IMR-90 (cell line): ENCODE results near the gene ZNG1A.
"Not testable (repeated sequence)": the region's sequence is repeated elsewhere in the genome, so short reads cannot be mapped to it uniquely, and the experiment has no call there.

Source experiments
- BHLHE40 ChIP-seq: fragments of 150-350 bp; IDR thresholded peaks from 2 replicates; pipeline ENCODE4 v1.6.1; 2016; ENCODE audit warnings: mild to moderate bottlenecking, low read depth, low read length
- CEBPB ChIP-seq: IDR thresholded peaks from 2 replicates; pipeline ENCODE4 v1.6.1; 2012; ENCODE audit warnings: low read depth, low read length, improper control_type of control experiment
- CHD1 ChIP-seq: IDR thresholded peaks from 2 replicates; pipeline ENCODE4 v1.6.1; 2012; ENCODE audit warnings: low read depth, low read length, improper control_type of control experiment
- MAFK ChIP-seq: IDR thresholded peaks from 2 replicates; pipeline ENCODE4 v1.6.1; 2012; ENCODE audit warnings: low read depth, low read length, improper control_type of control experiment
- MAZ ChIP-seq: IDR thresholded peaks from 2 replicates; pipeline ENCODE4 v1.6.1; 2012; ENCODE audit warnings: low read depth, mild to moderate bottlenecking, low read length, improper control_type of control experiment, moderate library complexity, borderline replicate concordance
- MXI1 ChIP-seq: IDR thresholded peaks from 2 replicates; pipeline ENCODE4 v1.6.1; 2012; ENCODE audit warnings: low read depth, mild to moderate bottlenecking, low read length, moderate library complexity, borderline replicate concordance
- POLR2A ChIP-seq: IDR thresholded peaks from 2 replicates; pipeline ENCODE4 v1.6.1; 2012; ENCODE audit warnings: mild to moderate bottlenecking, low read depth, low read length
- RAD21 ChIP-seq: IDR thresholded peaks from 2 replicates; pipeline ENCODE4 v1.6.1; 2012; ENCODE audit warnings: low read length, improper control_type of control experiment
- RCOR1 ChIP-seq: IDR thresholded peaks from 2 replicates; pipeline ENCODE4 v1.6.1; 2012; ENCODE audit warnings: mild to moderate bottlenecking, low read length, improper control_type of control experiment; ENCODE audit not compliant: insufficient replicate concordance
- RFX5 ChIP-seq: IDR thresholded peaks from 2 replicates; pipeline ENCODE4 v1.8.0; 2012; ENCODE audit warnings: low read depth, mild to moderate bottlenecking, low read length, moderate library complexity
- SMC3 ChIP-seq: fragments of 150-350 bp; IDR thresholded peaks from 2 replicates; pipeline ENCODE4 v1.6.1; 2016; ENCODE audit warnings: low read depth, mild to moderate bottlenecking, antibody characterized with exemption, low read length, moderate library complexity
- TF ChIP-seq, protein P1 (sequence below): conservative IDR thresholded peaks from 2 replicates; pipeline ENCODE4 v1.5.1; 2012; ENCODE audit warnings: mild to moderate bottlenecking, low read depth, low read length, improper control_type of control experiment
- TF ChIP-seq, protein P2 (sequence below): fragments of 150-350 bp; IDR thresholded peaks from 2 replicates; pipeline ENCODE4 v1.6.1; 2017; ENCODE audit warnings: mild to moderate bottlenecking, antibody characterized with exemption, low read length, low read depth
- TF ChIP-seq, protein P3 (sequence below): fragments of 150-350 bp; IDR thresholded peaks from 2 replicates; pipeline ENCODE4 v1.6.1; 2016; ENCODE audit warnings: low read depth, mild to moderate bottlenecking, low read length, moderate library complexity, borderline replicate concordance

DNA sequence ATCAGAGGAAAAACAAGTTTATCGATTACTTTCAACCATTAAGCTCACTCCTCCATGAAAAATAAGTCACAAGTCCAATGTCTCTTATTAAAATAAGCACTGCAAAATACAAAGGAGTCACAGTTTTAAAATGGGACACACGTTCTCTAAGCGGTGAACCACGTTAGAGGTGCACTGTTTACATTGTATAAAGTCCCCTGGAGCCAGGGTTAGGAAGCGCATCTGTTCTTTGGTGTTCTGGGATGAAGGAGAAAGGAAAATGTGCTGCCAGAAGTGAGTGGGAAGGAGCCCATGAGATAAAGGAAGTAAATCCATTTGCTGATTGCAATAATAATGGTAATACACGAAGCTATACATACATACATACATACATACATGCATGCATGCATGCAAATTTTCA lies 91.0 kb downstream of the ZNG1A start:
- TF ChIP-seq SMC3, BHLHE40, RFX5, MAFK, CHD1, CEBPB, POLR2A, MAZ, RCOR1, RAD21, MXI1: not testable (repeated sequence)
- TF ChIP-seq, protein P1, sequence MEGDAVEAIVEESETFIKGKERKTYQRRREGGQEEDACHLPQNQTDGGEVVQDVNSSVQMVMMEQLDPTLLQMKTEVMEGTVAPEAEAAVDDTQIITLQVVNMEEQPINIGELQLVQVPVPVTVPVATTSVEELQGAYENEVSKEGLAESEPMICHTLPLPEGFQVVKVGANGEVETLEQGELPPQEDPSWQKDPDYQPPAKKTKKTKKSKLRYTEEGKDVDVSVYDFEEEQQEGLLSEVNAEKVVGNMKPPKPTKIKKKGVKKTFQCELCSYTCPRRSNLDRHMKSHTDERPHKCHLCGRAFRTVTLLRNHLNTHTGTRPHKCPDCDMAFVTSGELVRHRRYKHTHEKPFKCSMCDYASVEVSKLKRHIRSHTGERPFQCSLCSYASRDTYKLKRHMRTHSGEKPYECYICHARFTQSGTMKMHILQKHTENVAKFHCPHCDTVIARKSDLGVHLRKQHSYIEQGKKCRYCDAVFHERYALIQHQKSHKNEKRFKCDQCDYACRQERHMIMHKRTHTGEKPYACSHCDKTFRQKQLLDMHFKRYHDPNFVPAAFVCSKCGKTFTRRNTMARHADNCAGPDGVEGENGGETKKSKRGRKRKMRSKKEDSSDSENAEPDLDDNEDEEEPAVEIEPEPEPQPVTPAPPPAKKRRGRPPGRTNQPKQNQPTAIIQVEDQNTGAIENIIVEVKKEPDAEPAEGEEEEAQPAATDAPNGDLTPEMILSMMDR: not testable (repeated sequence)
- TF ChIP-seq, protein P2, sequence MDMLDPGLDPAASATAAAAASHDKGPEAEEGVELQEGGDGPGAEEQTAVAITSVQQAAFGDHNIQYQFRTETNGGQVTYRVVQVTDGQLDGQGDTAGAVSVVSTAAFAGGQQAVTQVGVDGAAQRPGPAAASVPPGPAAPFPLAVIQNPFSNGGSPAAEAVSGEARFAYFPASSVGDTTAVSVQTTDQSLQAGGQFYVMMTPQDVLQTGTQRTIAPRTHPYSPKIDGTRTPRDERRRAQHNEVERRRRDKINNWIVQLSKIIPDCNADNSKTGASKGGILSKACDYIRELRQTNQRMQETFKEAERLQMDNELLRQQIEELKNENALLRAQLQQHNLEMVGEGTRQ: not testable (repeated sequence)
- TF ChIP-seq, protein P3, sequence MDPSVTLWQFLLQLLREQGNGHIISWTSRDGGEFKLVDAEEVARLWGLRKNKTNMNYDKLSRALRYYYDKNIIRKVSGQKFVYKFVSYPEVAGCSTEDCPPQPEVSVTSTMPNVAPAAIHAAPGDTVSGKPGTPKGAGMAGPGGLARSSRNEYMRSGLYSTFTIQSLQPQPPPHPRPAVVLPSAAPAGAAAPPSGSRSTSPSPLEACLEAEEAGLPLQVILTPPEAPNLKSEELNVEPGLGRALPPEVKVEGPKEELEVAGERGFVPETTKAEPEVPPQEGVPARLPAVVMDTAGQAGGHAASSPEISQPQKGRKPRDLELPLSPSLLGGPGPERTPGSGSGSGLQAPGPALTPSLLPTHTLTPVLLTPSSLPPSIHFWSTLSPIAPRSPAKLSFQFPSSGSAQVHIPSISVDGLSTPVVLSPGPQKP: not testable (repeated sequence)
